Left ventricle myocardium inferior (tissue), 1 donor: ENCODE results near the gene MYO10. TPM values are rescaled to one million over a fixed set of nuclear protein-coding genes. Genes with fewer than 3 reads are reported as not detected.

Experiments used
- DNase-seq: peaks from one replicate; pipeline ENCODE4 v3.0.0-alpha.2; 2020
- H3K27ac ChIP-seq: fragments of 200-600 bp; replicated peaks from 2 replicates; pipeline ENCODE4 v1.8.0; 2021
- H3K27me3 ChIP-seq: fragments of 200-600 bp; 2 replicates; pipeline ENCODE4 v1.8.0; 2021; ENCODE audit warnings: low read depth
- H3K36me3 ChIP-seq: fragments of 200-600 bp; 2 replicates; pipeline ENCODE4 v1.8.0; 2021
- H3K4me1 ChIP-seq: fragments of 200-600 bp; 2 replicates; pipeline ENCODE4 v1.8.0; 2021
- H3K4me3 ChIP-seq: fragments of 200-600 bp; 2 replicates; pipeline ENCODE4 v1.8.0; 2021; ENCODE audit warnings: mild to moderate bottlenecking, moderate library complexity
- H3K9me3 ChIP-seq: fragments of 200-600 bp; replicated peaks from 2 replicates; pipeline ENCODE4 v1.8.0; 2021
- intact Hi-C: fragments of 100-400 bp; cut with micrococcal nuclease; formaldehyde crosslinking; loops from one replicate; pipeline ENCODE4 v1.11.0; 2022
- total RNA-seq: library from RNA; stranded (reverse); fragmentation: NEBNext Ultra II Directional; extraction: Animal tissue kit (Norgen Biotek cat#: 25700); gene quantifications from one replicate; pipeline ENCODE4 v1.2.1, GENCODE V29; 2021
- TF ChIP-seq, protein P1 (sequence below): fragments of 200-600 bp; IDR thresholded peaks from 2 replicates; pipeline ENCODE4 v1.8.0; 2021; ENCODE audit warnings: antibody characterized with exemption, mild to moderate bottlenecking, borderline replicate concordance
- donor health status: DM: no; HTN: yes; CAD: no; lungs with severe emphysema.

Gene MYO10
- total RNA-seq, 1 donor from 2014 or later = 5.0 TPM

GRCh38 chr5:16756692-16757091 is 179.4 kb downstream of the MYO10 start:
- H3K9me3 ChIP-seq = no peaks in the 10 kb centered on the region
- intact Hi-C loops = no loop called here
- TF ChIP-seq, protein P1, sequence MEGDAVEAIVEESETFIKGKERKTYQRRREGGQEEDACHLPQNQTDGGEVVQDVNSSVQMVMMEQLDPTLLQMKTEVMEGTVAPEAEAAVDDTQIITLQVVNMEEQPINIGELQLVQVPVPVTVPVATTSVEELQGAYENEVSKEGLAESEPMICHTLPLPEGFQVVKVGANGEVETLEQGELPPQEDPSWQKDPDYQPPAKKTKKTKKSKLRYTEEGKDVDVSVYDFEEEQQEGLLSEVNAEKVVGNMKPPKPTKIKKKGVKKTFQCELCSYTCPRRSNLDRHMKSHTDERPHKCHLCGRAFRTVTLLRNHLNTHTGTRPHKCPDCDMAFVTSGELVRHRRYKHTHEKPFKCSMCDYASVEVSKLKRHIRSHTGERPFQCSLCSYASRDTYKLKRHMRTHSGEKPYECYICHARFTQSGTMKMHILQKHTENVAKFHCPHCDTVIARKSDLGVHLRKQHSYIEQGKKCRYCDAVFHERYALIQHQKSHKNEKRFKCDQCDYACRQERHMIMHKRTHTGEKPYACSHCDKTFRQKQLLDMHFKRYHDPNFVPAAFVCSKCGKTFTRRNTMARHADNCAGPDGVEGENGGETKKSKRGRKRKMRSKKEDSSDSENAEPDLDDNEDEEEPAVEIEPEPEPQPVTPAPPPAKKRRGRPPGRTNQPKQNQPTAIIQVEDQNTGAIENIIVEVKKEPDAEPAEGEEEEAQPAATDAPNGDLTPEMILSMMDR = no peak
- no peak for DNase-seq
- H3K27me3 ChIP-seq = no peaks in the 10 kb centered on the region
- no peak overlapping the region for H3K27ac ChIP-seq
- H3K4me3 ChIP-seq = no peak overlapping the region
- H3K4me1 ChIP-seq = no peaks in the 10 kb centered on the region
- peaks cover 14% of the 10 kb centered on the region for H3K36me3 ChIP-seq

DNA sequence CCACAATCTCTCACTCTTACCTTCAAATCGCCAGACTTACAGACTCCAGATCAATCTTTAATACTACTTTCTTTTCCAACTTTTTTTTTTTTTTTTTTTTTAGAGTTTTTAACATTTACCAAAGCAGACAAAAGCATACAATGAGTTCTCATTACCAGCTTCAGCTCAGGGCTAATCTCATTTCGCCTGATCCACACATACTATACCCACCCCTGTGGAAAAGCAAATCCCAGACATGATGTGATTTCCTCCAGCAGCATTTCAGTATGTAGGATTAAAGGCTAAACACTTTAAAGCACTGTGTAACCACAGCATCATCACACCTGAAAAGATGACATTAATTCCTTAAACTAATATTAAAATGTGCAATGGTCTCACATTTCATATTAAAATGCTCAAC is 180.4 kb downstream of the MYO10 start:
- Histone ChIP-seq H3K4me1 (no peaks in the 10 kb centered on the region), H3K36me3 (peaks cover 8% of the 10 kb centered on the region), H3K4me3 (no peak overlapping the region), H3K27ac (no peak overlapping the region), H3K9me3 (no peaks in the 10 kb centered on the region), H3K27me3 (no peaks in the 10 kb centered on the region)
- intact Hi-C loops = no loop called here
- TF ChIP-seq, protein P1 = no peak
- no peak for DNase-seq

- no peak overlapping the region for H3K4me3 ChIP-seq
- TF ChIP-seq, protein P1 = no peak
- DNase-seq = no peak
- no peaks in the 10 kb centered on the region for H3K9me3 ChIP-seq
- H3K27me3 ChIP-seq = no peaks in the 10 kb centered on the region
- no peaks in the 10 kb centered on the region for H3K4me1 ChIP-seq
- H3K36me3 ChIP-seq = peaks cover 8% of the 10 kb centered on the region
- H3K27ac ChIP-seq = no peak overlapping the region
- intact Hi-C loops = no loop called here
Measured at GRCh38 chr5:16754601-16755000, 181.5 kb downstream of the MYO10 start.

DNA sequence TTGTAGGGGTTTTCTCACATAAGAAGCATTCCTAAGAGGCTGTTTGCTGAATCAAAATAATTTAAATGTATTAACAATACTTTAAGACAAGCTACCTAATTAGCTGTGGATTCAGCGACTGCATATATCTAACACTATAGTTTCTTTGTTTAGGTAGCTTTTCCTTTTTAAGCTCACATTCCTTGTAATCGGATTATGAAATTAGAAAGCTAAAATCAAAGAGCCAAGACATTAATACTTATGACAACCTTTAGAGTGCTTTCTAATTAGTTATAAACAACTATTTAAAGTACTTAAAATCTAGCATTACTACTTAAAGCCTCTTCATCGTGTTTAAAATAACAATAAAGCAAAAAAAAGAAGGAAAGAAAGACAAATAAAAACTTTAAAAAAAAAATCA is 182.0 kb downstream of the MYO10 start:
- Histone ChIP-seq H3K9me3 (no peaks in the 10 kb centered on the region), H3K4me3 (no peak overlapping the region), H3K27me3 (no peaks in the 10 kb centered on the region), H3K36me3 (peaks cover 8% of the 10 kb centered on the region), H3K27ac (no peak overlapping the region), H3K4me1 (no peaks in the 10 kb centered on the region)
- DNase-seq = no peak
- intact Hi-C loops = no loop called here
- TF ChIP-seq, protein P1 = no peak

GRCh38 chr5:16750445-16750844 is 185.6 kb downstream of the MYO10 start:
- H3K9me3 ChIP-seq = no peaks in the 10 kb centered on the region
- no peak overlapping the region for H3K4me3 ChIP-seq
- H3K27me3 ChIP-seq = no peaks in the 10 kb centered on the region
- no peak for DNase-seq
- H3K27ac ChIP-seq = no peak overlapping the region
- H3K4me1 ChIP-seq = no peaks in the 10 kb centered on the region
- no peaks in the 10 kb centered on the region for H3K36me3 ChIP-seq
- intact Hi-C loops = no loop called here
- TF ChIP-seq, protein P1 = no peak

DNA sequence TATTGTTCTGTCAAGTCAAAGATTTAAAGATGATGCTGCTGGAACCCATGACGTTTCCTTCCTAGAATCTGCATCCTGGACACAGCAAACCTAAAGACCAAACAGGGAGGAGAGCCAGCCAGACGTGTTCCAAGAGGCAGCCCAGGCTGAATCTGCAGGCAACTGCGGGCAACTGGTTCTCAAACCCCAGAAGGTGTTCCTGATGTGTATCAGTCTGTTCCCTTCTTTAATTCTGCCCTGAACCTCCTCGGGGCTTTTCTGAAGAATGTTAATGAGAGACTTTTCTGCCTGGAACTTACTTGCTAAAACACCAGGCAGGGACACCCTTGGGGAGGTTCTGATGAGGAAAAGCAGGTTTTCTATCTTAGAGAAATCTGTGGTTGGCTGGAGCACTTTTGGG is 186.5 kb downstream of the MYO10 start:
- no peak for DNase-seq
- Histone ChIP-seq H3K4me3 (no peak overlapping the region), H3K4me1 (no peaks in the 10 kb centered on the region), H3K27ac (no peak overlapping the region), H3K27me3 (no peaks in the 10 kb centered on the region), H3K9me3 (no peaks in the 10 kb centered on the region), H3K36me3 (no peaks in the 10 kb centered on the region)
- TF ChIP-seq, protein P1 = no peak
- intact Hi-C loops = no loop called here
